GM12878 (cell line): ENCODE results near the gene NBEA. TPM values are rescaled to one million over a fixed set of nuclear protein-coding genes. Genes with fewer than 3 reads are reported as not detected.

Experiments used
- ATAC-seq: fragments of 200-7000 bp; cut with Tn5 transposase; 3 replicates; pipeline ENCODE4 v1.9.1; 2020; ENCODE audit warnings: mild to moderate bottlenecking, moderate library complexity
- BruUV-seq: library from RNA; stranded (reverse); fragments of 400-500 nt; replicated peaks from 2 replicates; lab custom pipeline; 2021; lab: Mats Ljungman, UMichigan
- CTCF ChIA-PET: fragments of 300-600 bp; sonication (Branson Sonifier 250); formaldehyde crosslinking; extraction: SDS; loops from one replicate; lab custom pipeline; 2021; ENCODE audit warnings: inconsistent platforms; lab: Yijun Ruan, JAX
- POLR2A ChIA-PET: fragments of 350-600 bp; formaldehyde crosslinking; extraction: SDS; loops from one replicate; lab custom pipeline; 2021; ENCODE audit warnings: inconsistent platforms; lab: Charles Lee
- RAD21 ChIA-PET: fragments of 300-600 bp; sonication (Branson Sonifier 250); formaldehyde crosslinking; loops from one replicate; lab custom pipeline; 2023; ENCODE audit warnings: antibody characterized with exemption; ENCODE audit not compliant: unreplicated experiment; lab: Charles Lee
- SMC1A ChIA-PET: fragments of 300-600 bp; sonication (Branson Sonifier 250); formaldehyde crosslinking; loops from one replicate; lab custom pipeline; 2023; ENCODE audit not compliant: unreplicated experiment, uncharacterized antibody; lab: Charles Lee
- DNase-seq: peaks from one replicate; pipeline ENCODE4 v3.0.0-alpha.2; 2011; ENCODE audit warnings: low read depth, low spot score
- FAIRE-seq: peaks from 3 replicates; lab custom pipeline; 2011; peaks lifted over from hg19 to GRCh38; lab: Jason Lieb, UNC
- H2AFZ ChIP-seq: 2 replicates; pipeline ENCODE4 v1.6.0; 2011; ENCODE audit warnings: low read depth, low read length, control low read depth; ENCODE audit not compliant: control insufficient read depth
- H3K27ac ChIP-seq: 2 replicates; pipeline ENCODE4 v1.5.1; 2011; ENCODE audit warnings: control low read depth; ENCODE audit not compliant: control insufficient read depth, insufficient read depth
- H3K27me3 ChIP-seq, 2 experiments: replicated peaks in 1 of 2; 2 replicates each; pipeline versions ENCODE4 v1.6.0 to v1.6.1; 2011; ENCODE audit warnings: low read length in 1 of 2; ENCODE audit not compliant: control insufficient read depth in 2 of 2, insufficient read depth in 2 of 2
- H3K36me3 ChIP-seq, 2 experiments: 2 replicates each; pipeline ENCODE4 v1.5.1; 2011; ENCODE audit warnings: low read length in 1 of 2; ENCODE audit not compliant: control insufficient read depth in 2 of 2, insufficient read depth in 2 of 2
- H3K4me1 ChIP-seq: 2 replicates; pipeline ENCODE4 v1.6.1; 2011; ENCODE audit warnings: mild to moderate bottlenecking, low read length, moderate library complexity, mixed read lengths; ENCODE audit not compliant: control insufficient read depth, insufficient read depth
- H3K4me2 ChIP-seq: 2 replicates; pipeline ENCODE4 v1.6.0; 2011; ENCODE audit warnings: control low read depth; ENCODE audit not compliant: control insufficient read depth, insufficient read depth
- H3K4me3 ChIP-seq: fragments of 200-600 bp; sonication (generic); 2 replicates; pipeline ENCODE4 v1.5.1; 2016
- H3K79me2 ChIP-seq: 2 replicates; pipeline ENCODE4 v1.6.0; 2011; ENCODE audit warnings: low read length; ENCODE audit not compliant: control insufficient read depth, insufficient read depth
- H3K9ac ChIP-seq: 2 replicates; pipeline ENCODE4 v1.8.0; 2011; ENCODE audit warnings: low read length, control low read depth, mixed read lengths; ENCODE audit not compliant: control insufficient read depth, insufficient read depth
- H3K9me3 ChIP-seq: replicated peaks from 3 replicates; pipeline ENCODE4 v1.5.1; 2011; ENCODE audit warnings: mild to moderate bottlenecking, low read length; ENCODE audit not compliant: control insufficient read depth, insufficient read depth
- H4K20me1 ChIP-seq: 2 replicates; pipeline ENCODE4 v1.6.0; 2011; ENCODE audit not compliant: control insufficient read depth, insufficient read depth
- ATF3 ChIP-seq: IDR thresholded peaks from 2 replicates; pipeline ENCODE4 v1.6.1; 2011; ENCODE audit warnings: low read depth, mild to moderate bottlenecking, low read length, moderate library complexity, borderline replicate concordance; ENCODE audit errors: extremely low read depth
- POLR2A ChIP-seq: IDR thresholded peaks from 2 replicates; pipeline ENCODE4 v1.6.1; 2011; ENCODE audit warnings: low read depth, mild to moderate bottlenecking, low read length
- SMC3 ChIP-seq: IDR thresholded peaks from 2 replicates; pipeline ENCODE4 v1.6.1; 2011; ENCODE audit warnings: low read length, improper control_type of control experiment, borderline replicate concordance
- SREBF1 ChIP-seq: IDR thresholded peaks from 2 replicates; pipeline ENCODE4 v1.6.1; 2012; ENCODE audit warnings: mild to moderate bottlenecking, low read length
- WGBS: methylation state at CpG from one replicate; pipeline ENCODE4 v1.1.6; 2016; ENCODE audit warnings: low lambda C conversion rate; ENCODE audit not compliant: insufficient replicate concordance, insufficient coverage; ENCODE audit errors: missing lambda C conversion rate; 5-methylcytosine and 5-hydroxymethylcytosine counted together
- in situ Hi-C: fragments of 300-500 bp; cut with MboI; formaldehyde crosslinking; loops from 9 replicates; pipeline ENCODE4 v1.14.3; 2018; ENCODE audit warnings: mixed read lengths
- intact Hi-C: fragments of 100-400 bp; cut with micrococcal nuclease; formaldehyde crosslinking; loops from one replicate; pipeline ENCODE4 v1.14.2; 2022; ENCODE audit not compliant: unreplicated experiment
- polyA plus RNA-seq, 11 experiments: library from polyadenylated mRNA; depleted of rRNA in 4 of 11; unstranded in 6 of 11; stranded (reverse) in 5 of 11; fragments of >200 nt; fragmentation: Nextera tagmentation in 4 of 11; fragmentation: Illumina TruSeq in 1 of 11; extraction: Ambion mirVana in 4 of 11; extraction: Trizol in 1 of 11; gene quantifications; 1 replicate in 1 of 11; 2 replicates in 10 of 11; pipeline versions ENCODE4 v1.2.1 to v1.2.3, GENCODE V29; 2011 to 2016; ENCODE audit warnings: inconsistent platforms in 2 of 11, missing spikeins in 2 of 11, low read depth in 1 of 11
- total RNA-seq, 4 experiments: library from RNA; depleted of rRNA in 3 of 4; stranded (reverse); fragments of >200 nt in 3 of 4; fragmentation: Illumina TruSeq in 1 of 4; extraction: Trizol in 1 of 4; gene quantifications; 2 replicates each; pipeline versions ENCODE4 v1.2.1 to v1.2.3, GENCODE V29; 2013 to 2021
- TF ChIP-seq, protein P1 (sequence below): fragments of 450-650 bp; IDR thresholded peaks from 2 replicates; pipeline ENCODE4 v1.6.1; 2016; ENCODE audit warnings: mild to moderate bottlenecking, moderate library complexity, borderline replicate concordance

Gene NBEA
- total and polyA plus RNA-seq, 10 of the 15 experiments (the other 5 are each of a cell fraction or from before 2014, with no cell fraction given) = 0.23 to 3.6 (median 0.55) TPM

- Histone ChIP-seq H3K9ac (no peak overlapping the region), H3K27me3 (no peaks in the 10 kb centered on the region)
- RAD21 ChIA-PET = no interaction called here
- in situ Hi-C loops = no loop called here
- no TSS peak for BruUV-seq
- WGBS = 56% methylated on average over 3 of the region's 3 CpGs
- no peak for FAIRE-seq
- TF ChIP-seq SMC3 (no peak), SREBF1 (no peak), ATF3 (no peak), POLR2A (no peak)
- TF ChIP-seq, protein P1, sequence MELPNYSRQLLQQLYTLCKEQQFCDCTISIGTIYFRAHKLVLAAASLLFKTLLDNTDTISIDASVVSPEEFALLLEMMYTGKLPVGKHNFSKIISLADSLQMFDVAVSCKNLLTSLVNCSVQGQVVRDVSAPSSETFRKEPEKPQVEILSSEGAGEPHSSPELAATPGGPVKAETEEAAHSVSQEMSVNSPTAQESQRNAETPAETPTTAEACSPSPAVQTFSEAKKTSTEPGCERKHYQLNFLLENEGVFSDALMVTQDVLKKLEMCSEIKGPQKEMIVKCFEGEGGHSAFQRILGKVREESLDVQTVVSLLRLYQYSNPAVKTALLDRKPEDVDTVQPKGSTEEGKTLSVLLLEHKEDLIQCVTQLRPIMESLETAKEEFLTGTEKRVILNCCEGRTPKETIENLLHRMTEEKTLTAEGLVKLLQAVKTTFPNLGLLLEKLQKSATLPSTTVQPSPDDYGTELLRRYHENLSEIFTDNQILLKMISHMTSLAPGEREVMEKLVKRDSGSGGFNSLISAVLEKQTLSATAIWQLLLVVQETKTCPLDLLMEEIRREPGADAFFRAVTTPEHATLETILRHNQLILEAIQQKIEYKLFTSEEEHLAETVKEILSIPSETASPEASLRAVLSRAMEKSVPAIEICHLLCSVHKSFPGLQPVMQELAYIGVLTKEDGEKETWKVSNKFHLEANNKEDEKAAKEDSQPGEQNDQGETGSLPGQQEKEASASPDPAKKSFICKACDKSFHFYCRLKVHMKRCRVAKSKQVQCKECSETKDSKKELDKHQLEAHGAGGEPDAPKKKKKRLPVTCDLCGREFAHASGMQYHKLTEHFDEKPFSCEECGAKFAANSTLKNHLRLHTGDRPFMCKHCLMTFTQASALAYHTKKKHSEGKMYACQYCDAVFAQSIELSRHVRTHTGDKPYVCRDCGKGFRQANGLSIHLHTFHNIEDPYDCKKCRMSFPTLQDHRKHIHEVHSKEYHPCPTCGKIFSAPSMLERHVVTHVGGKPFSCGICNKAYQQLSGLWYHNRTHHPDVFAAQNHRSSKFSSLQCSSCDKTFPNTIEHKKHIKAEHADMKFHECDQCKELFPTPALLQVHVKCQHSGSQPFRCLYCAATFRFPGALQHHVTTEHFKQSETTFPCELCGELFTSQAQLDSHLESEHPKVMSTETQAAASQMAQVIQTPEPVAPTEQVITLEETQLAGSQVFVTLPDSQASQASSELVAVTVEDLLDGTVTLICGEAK = no peak
- TF ChIP-seq, all 136 proteins: peak for 0
- ChIA-PET POLR2A (no interaction called here), SMC1A (interaction anchor here (1.4 kb wide), 1 partner anchor 10 kb away, joined by 3 read pairs; no protein-coding TSS in a partner anchor), CTCF (interaction anchor here (0.9 kb wide), 1 partner anchor 18 kb away, joined by 3 read pairs; no protein-coding TSS in a partner anchor)
- H4K20me1 ChIP-seq = no peaks in the 10 kb centered on the region
- H3K9me3 ChIP-seq = no peaks in the 10 kb centered on the region
- no peak overlapping the region for H3K27ac ChIP-seq
- DNase-seq (no peak), ATAC-seq (no peak)
- H3K4me2 ChIP-seq = no peak overlapping the region
- no peaks in the 10 kb centered on the region for H3K79me2 ChIP-seq
- no peak overlapping the region for H3K4me3 ChIP-seq
- intact Hi-C loops = no loop called here
- no peaks in the 10 kb centered on the region for H3K4me1 ChIP-seq
- no peak overlapping the region for H2AFZ ChIP-seq
- H3K36me3 ChIP-seq = no peaks in the 10 kb centered on the region
Observed at GRCh38 chr13:35530581-35530980, 588.5 kb downstream of the NBEA start.
